CD4-positive, alpha-beta T cell treated with Interleukin-12 subunit alpha and Interleukin-12 subunit beta, for 1 hour (primary cell): ENCODE results near the gene FHDC1.

ENCODE experiments used
- DNase-seq: peaks from one replicate; pipeline ENCODE4 v3.0.0-alpha.2; 2020

The FHDC1 gene

GRCh38 chr4:153013202-153013977 is 77.3 kb downstream of the FHDC1 start:
- no peak for DNase-seq

GRCh38 chr4:153014460-153014859 is 78.3 kb downstream of the FHDC1 start:
- DNase-seq: no peak

GRCh38 chr4:153016592-153016991 is 80.5 kb downstream of the FHDC1 start:
- DNase-seq: no peak

GRCh38 chr4:153018031-153018430 is 81.9 kb downstream of the FHDC1 start:
- DNase-seq: no peak

GRCh38 chr4:153018684-153019083 is 82.6 kb downstream of the FHDC1 start:
- DNase-seq: no peak

DNA sequence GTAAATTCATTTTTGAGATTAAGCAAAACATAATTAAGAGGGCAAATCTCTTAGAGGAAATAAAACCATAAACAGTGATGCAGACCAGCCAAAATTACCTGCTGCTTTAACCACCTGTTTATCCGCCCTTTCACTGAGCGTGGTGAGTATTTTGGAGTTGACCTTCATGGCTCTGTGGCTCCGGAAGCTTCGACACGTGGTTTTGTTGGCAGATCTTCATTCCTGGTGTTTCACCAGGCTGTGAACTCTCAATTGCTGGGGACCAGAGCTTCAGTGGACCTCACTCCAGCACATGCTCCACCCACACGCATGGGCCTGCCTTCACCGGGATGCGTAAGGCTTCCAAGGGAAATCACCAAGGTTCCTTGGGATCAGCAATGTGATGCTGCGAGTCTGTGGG is 83.8 kb downstream of the FHDC1 start:
- DNase-seq: no peak

DNA sequence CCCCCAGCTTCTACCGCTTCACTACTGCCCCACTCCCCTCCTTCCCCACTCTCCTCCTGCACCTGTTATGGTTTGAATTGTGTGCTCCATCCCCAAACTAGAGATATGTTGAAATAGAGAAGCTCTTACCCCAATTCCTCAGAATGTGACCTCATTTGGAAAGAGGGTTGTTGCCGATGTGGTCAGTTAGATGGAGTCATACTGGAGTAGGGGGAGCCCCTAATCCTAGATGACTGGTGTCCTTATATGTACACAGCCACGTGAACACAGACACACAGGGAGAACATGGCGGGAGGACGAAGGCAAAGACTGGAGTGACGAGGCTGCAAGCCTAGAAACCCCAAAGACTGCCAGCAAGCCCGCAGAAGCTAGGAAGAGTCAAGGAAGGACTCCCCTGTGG is 84.3 kb downstream of the FHDC1 start:
- no peak for DNase-seq

- no peak for DNase-seq
These were observed 85.2 kb downstream of the FHDC1 start for GRCh38 chr4:153021276-153021675.

DNA sequence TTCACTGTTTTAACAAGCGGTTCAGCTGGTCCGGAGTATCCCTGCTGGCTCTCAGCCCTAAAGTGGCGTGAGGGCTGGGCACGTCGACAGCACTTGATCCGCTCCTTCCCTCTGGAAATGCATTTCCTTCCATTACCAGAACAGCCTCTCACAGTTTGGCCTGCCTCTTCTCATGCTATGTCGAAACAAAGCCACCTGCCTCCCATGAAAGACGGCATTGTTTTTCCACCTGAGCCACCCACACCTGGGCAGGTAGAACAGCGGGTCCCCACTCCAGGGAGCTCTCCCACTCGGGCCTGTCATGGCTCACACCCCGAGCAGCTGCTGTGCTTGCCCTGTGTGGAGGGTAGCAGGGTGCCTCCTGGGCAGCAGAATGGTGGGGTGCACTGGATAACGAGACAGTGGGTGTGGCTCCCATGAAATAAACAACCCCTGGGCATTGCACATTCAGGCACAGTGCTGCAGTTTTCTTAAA is 86.2 kb downstream of the FHDC1 start:
- no peak for DNase-seq

DNA sequence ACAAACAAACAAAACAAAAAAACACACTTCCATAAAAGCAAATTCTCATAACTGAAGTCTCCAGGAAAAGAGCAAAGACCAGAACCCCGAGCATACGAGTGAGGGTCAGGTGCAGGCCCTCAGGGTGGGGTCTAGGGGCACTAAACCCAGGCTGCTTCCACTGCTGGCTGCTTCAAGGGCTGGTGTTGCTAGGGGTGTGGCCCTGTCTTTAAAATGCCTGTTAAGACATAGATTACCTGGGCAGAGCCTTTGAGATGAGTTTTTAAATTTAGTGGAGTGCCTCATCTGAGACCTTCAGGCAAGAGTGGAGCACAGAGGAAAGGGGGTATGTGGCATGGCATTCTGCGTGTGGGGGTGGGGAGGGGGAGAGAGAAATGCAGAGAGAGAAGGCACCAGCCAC is 87.0 kb downstream of the FHDC1 start:
- no peak for DNase-seq

GRCh38 chr4:153023692-153024394 is 87.7 kb downstream of the FHDC1 start:
- no peak for DNase-seq

DNA sequence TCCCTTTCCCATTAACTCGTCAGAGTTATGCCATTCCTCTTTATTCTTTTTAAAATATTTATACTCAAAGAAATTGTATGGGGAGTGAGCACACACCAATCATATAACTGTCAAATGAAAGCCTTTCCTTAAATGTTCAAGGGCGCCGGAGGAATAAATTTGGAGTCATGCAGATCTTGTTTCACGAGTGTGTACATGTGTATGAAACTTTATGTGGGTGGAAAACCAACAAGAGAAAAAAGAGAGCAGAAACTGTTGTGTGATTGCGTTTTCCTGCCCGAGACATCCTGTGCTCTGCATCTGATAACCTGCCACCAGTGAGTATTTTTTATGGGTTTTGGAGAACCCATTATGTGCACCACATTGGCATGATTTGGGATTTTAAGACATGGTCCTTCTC is 88.3 kb downstream of the FHDC1 start:
- DNase-seq: no peak

DNA sequence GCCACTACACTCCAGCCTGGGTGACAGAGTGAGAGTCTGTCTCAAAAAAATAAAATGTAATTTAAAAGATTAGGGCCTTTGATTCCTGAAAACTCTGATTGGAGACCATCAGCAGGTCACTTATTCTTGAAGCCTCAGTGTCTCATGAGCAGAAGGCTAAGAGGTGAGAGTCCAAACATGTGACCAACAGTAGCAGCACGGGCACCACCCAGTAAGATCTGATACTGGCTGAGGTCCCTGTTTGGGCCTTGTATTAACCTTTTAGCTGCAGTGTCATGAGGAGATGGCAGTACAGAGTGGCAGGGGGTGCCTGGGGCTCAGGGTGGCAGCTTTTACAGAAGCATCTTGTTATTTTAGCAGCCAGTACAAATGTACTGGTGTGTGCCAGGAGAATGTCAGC is 89.3 kb downstream of the FHDC1 start:
- no peak for DNase-seq

- no peak for DNase-seq
These were observed 90.6 kb downstream of the FHDC1 start for GRCh38 chr4:153026591-153027346.

GRCh38 chr4:153027866-153028265 is 91.7 kb downstream of the FHDC1 start:
- DNase-seq: no peak

GRCh38 chr4:153028535-153028934 is 92.4 kb downstream of the FHDC1 start:
- DNase-seq: no peak
